Motor neuron (in vitro differentiated cells): Measurements from ENCODE around the gene TTC21B. TPM values are rescaled to one million over a fixed set of nuclear protein-coding genes. Genes with fewer than 3 reads are reported as not detected.
A peak's percentile ranks its signal among the peaks of the same experiment; 100 is the strongest.
"Not testable (repeated sequence)": the region's sequence is repeated elsewhere in the genome, so short reads cannot be mapped to it uniquely, and the experiment has no call there.

ENCODE experiments used
- ATAC-seq, 8 experiments: fragments of 200-7000 bp; cut with Tn5 transposase; replicated peaks in 6 of 8; 2 replicates each; pipeline ENCODE4 v1.8.0; 2021; ENCODE audit warnings: mild to moderate bottlenecking in 8 of 8, moderate library complexity in 8 of 8
- H3K27ac ChIP-seq, 2 donors: fragments of 250-450 bp; sonication (Bioruptor Pico); 2 replicates each; pipeline ENCODE4 v1.9.0; 2021; ENCODE audit warnings: antibody characterized with exemption in 2 of 2, mild to moderate bottlenecking in 2 of 2, moderate library complexity in 1 of 2
- H3K4me1 ChIP-seq, 2 donors: fragments of 250-450 bp; sonication (Bioruptor Pico); replicated peaks in 1 of 2; 2 replicates each; pipeline ENCODE4 v1.6.1; 2021; ENCODE audit warnings: antibody characterized with exemption in 2 of 2, mild to moderate bottlenecking in 2 of 2, moderate library complexity in 1 of 2
- H3K4me3 ChIP-seq, 5 donors: fragments of 250-450 bp; sonication (Bioruptor Pico); 2 replicates each; pipeline ENCODE4 v1.9.0; 2021; ENCODE audit warnings: antibody characterized with exemption in 5 of 5, mild to moderate bottlenecking in 5 of 5, moderate library complexity in 4 of 5
- WGBS, 10 experiments: fragments of 450-650 bp; shearing (Covaris generic); methylation state at CpG; one replicate each; pipeline ENCODE4 v1.0.0; 2022; 5-methylcytosine and 5-hydroxymethylcytosine counted together
- in situ Hi-C, 9 experiments: fragments of 400-800 bp; cut with MboI; loops; one replicate each; pipeline ENCODE4 v1.15.0; 2021; ENCODE audit warnings: low sequenced_read_pairs in 9 of 9, low pct_unique_long_range_greater_than_20kb in 2 of 9; ENCODE audit not compliant: unreplicated experiment in 9 of 9
- total RNA-seq, 8 experiments: library from RNA; unstranded; fragments of 300-600 nt; gene quantifications; 2 replicates each; pipeline versions ENCODE4 v1.2.3 to v1.2.4, GENCODE V29; 2022

Gene TTC21B
- total RNA-seq: 10 to 100 TPM; 17.3 to 65.3 (median 25.6) TPM

GRCh38 chr2:165953655-165954606 is at the start of gene TTC21B:
TTC21B (minus strand) TSS chr2:165953776; CDS start chr2:165953705, 71 bp downstream.
- peak; percentile 92 to 97 (median 96) for ATAC-seq
- H3K4me3 ChIP-seq: peak within 1 kb of the TSS; percentile 54 to 89 (median 57)
- in situ Hi-C loops: loop anchor here in 6 of 9 experiments (25.0 kb wide), 3 partner anchors 158 to 233 kb away; partner anchors contain the start of gene SCN1A (in 3 of the 6)
- 0 to 10% (median 0%) methylated on average over 1 to 11 of the region's 55 CpGs for WGBS, 10 experiments
- peaks cover 3 to 19% of the 10 kb centered on the region in 2 donors for H3K4me1 ChIP-seq
- peak within 1 kb of the TSS; percentile 75 to 84 for H3K27ac ChIP-seq

- no peak overlapping the region for H3K27ac ChIP-seq
- H3K4me1 ChIP-seq: no peaks in the 10 kb centered on the region
- no peak for ATAC-seq
- no peak overlapping the region for H3K4me3 ChIP-seq
- in situ Hi-C loops: no loop called here
- 14 to 100% (median 45%) methylated on average over 1 to 2 of the region's 2 CpGs; no CpG with 5 or more reads in 1 of the 10 experiments for WGBS, 10 experiments
These were observed 46.8 kb upstream of the TTC21B start for GRCh38 chr2:166000401-166000800.

GRCh38 chr2:165990846-165991245 is 37.3 kb upstream of the TTC21B start:
- Histone ChIP-seq H3K4me1 (no peaks in the 10 kb centered on the region), H3K27ac (no peak overlapping the region), H3K4me3 (no peak overlapping the region)
- ATAC-seq: no peak
- in situ Hi-C loops: no loop called here

- Histone ChIP-seq H3K4me1 (no peaks in the 10 kb centered on the region), H3K27ac (no peak overlapping the region), H3K4me3 (no peak overlapping the region)
- 0 to 38% (median 6%) methylated on average over 1 of the region's 1 CpG; no CpG with 5 or more reads in 4 of the 10 experiments for WGBS, 10 experiments
- in situ Hi-C loops: no loop called here
- peak in 2 of 8 experiments; percentile 13 to 41 for ATAC-seq
These were observed 36.3 kb upstream of the TTC21B start for GRCh38 chr2:165989851-165990250.

- ATAC-seq: no peak
- Histone ChIP-seq H3K4me1 (no peaks in the 10 kb centered on the region), H3K4me3 (no peak overlapping the region), H3K27ac (no peak overlapping the region)
- in situ Hi-C loops: no loop called here
These were observed 31.5 kb upstream of the TTC21B start for GRCh38 chr2:165985120-165985519.

- not testable (repeated sequence) for H3K4me3 ChIP-seq, ATAC-seq, H3K4me1 ChIP-seq, H3K27ac ChIP-seq
- in situ Hi-C loops: loop anchor here in 6 of 9 experiments (25.0 kb wide), 3 partner anchors 140 to 215 kb away; partner anchors contain the start of gene SCN1A (in 3 of the 6)
These were observed 18.6 kb upstream of the TTC21B start for GRCh38 chr2:165972161-165972560.

- H3K27ac ChIP-seq: no peak overlapping the region
- no peak overlapping the region for H3K4me3 ChIP-seq
- ATAC-seq: no peak
- in situ Hi-C loops: loop anchor here in 6 of 9 experiments (25.0 kb wide), 3 partner anchors 142 to 217 kb away; partner anchors contain the start of gene SCN1A (in 3 of the 6)
- H3K4me1 ChIP-seq: no peaks in the 10 kb centered on the region
- 0 to 14% (median 0%) methylated on average over 1 of the region's 1 CpG; no CpG with 5 or more reads in 7 of the 10 experiments for whole genome bisulfite sequencing, 10 experiments
These were observed 17.1 kb upstream of the TTC21B start for GRCh38 chr2:165970663-165971062.

GRCh38 chr2:165969227-165969626 is 15.7 kb upstream of the TTC21B start:
- 7 to 95% (median 76%) methylated on average over 1 to 2 of the region's 2 CpGs for WGBS, 10 experiments
- in situ Hi-C loops: loop anchor here in 6 of 9 experiments (25.0 kb wide), 3 partner anchors 143 to 218 kb away; partner anchors contain the start of gene SCN1A (in 3 of the 6)

GRCh38 chr2:165967746-165968145 is 14.2 kb upstream of the TTC21B start:
- Histone ChIP-seq H3K4me1 (no peaks in the 10 kb centered on the region), H3K4me3 (no peak overlapping the region), H3K27ac (no peak overlapping the region)
- ATAC-seq: no peak
- WGBS, 10 experiments: 40 to 80% (median 71%) methylated on average over 1 to 2 of the region's 3 CpGs; no CpG with 5 or more reads in 4 of the 10 experiments
- in situ Hi-C loops: loop anchor here in 6 of 9 experiments (25.0 kb wide), 3 partner anchors 145 to 220 kb away; partner anchors contain the start of gene SCN1A (in 3 of the 6)

More at GRCh38 chr2:165969227-165969626, 15.7 kb upstream of the TTC21B start:
- Histone ChIP-seq H3K27ac (no peak overlapping the region), H3K4me3 (no peak overlapping the region), H3K4me1 (no peaks in the 10 kb centered on the region)
- ATAC-seq: no peak

- ATAC-seq: no peak
- Histone ChIP-seq H3K27ac (no peak overlapping the region), H3K4me3 (no peak overlapping the region), H3K4me1 (no peaks in the 10 kb centered on the region)
- in situ Hi-C loops: loop anchor here in 6 of 9 experiments (25.0 kb wide), 3 partner anchors 150 to 225 kb away; partner anchors contain the start of gene SCN1A (in 3 of the 6)
- 33 to 100% (median 97%) methylated on average over 2 to 4 of the region's 4 CpGs; no CpG with 5 or more reads in 1 of the 10 experiments for WGBS, 10 experiments
These were observed 8.2 kb upstream of the TTC21B start for GRCh38 chr2:165961818-165962217.

GRCh38 chr2:165959371-165959770 is 5.8 kb upstream of the TTC21B start:
- in situ Hi-C loops: loop anchor here in 6 of 9 experiments (25.0 kb wide), 3 partner anchors 153 to 228 kb away; partner anchors contain the start of gene SCN1A (in 3 of the 6)
- peaks cover 3 to 5% of the 10 kb centered on the region in 2 donors for H3K4me1 ChIP-seq
- WGBS, 10 experiments: 36 to 100% (median 90%) methylated on average over 3 to 4 of the region's 4 CpGs
- no peak overlapping the region for H3K27ac ChIP-seq
- ATAC-seq: no peak
- H3K4me3 ChIP-seq: no peak overlapping the region

GRCh38 chr2:165958313-165958960 is 4.9 kb upstream of the TTC21B start:
- no peak for ATAC-seq
- in situ Hi-C loops: loop anchor here in 6 of 9 experiments (25.0 kb wide), 3 partner anchors 154 to 229 kb away; partner anchors contain the start of gene SCN1A (in 3 of the 6)
- 61 to 100% (median 89%) methylated on average over 1 to 3 of the region's 3 CpGs; no CpG with 5 or more reads in 2 of the 10 experiments for WGBS, 10 experiments
- H3K4me3 ChIP-seq: no peak overlapping the region
- H3K27ac ChIP-seq: no peak overlapping the region
- peaks cover 3 to 6% of the 10 kb centered on the region in 2 donors for H3K4me1 ChIP-seq
